Activated T-helper 17 cell treated with anti-CD3 and anti-CD28 coated beads, Interleukin-2, amount 50 U/mL, for 72 hours (primary cell): ENCODE measurements around the gene ZNF213. TPM values are rescaled to one million over a fixed set of nuclear protein-coding genes. Genes with fewer than 3 reads are reported as not detected.
"Not testable (repeated sequence)": the region's sequence is repeated elsewhere in the genome, so short reads cannot be mapped to it uniquely, and the experiment has no call there.

Source experiments
- ATAC-seq: fragments of 150-1000 bp; cut with Tn5 transposase; replicated peaks from 2 replicates; pipeline ENCODE4 v1.10.0; 2021; ENCODE audit warnings: mild to moderate bottlenecking, moderate library complexity
- H3K27ac Mint-ChIP-seq: one replicate; pipeline ENCODE4 v1.8.0; 2022; ENCODE audit warnings: mixed read lengths
- H3K27me3 Mint-ChIP-seq: one replicate; pipeline ENCODE4 v1.8.0; 2022; ENCODE audit warnings: mixed read lengths
- H3K36me3 Mint-ChIP-seq: one replicate; pipeline ENCODE4 v1.8.0; 2022; ENCODE audit warnings: low read depth, mild to moderate bottlenecking, mixed read lengths
- H3K4me1 Mint-ChIP-seq: one replicate; pipeline ENCODE4 v1.8.0; 2022; ENCODE audit warnings: mixed read lengths
- H3K4me3 Mint-ChIP-seq: one replicate; pipeline ENCODE4 v1.8.0; 2022; ENCODE audit warnings: mild to moderate bottlenecking, mixed read lengths
- H3K9me3 Mint-ChIP-seq: one replicate; pipeline ENCODE4 v1.8.0; 2022; ENCODE audit warnings: mixed read lengths
- total RNA-seq, 2 donors: library from RNA; stranded (reverse); gene quantifications; one replicate each; pipeline ENCODE4 v1.2.3, GENCODE V29; 2022

Gene ZNF213
- total RNA-seq, 2 donors from 2014 or later, result 6.4 to 8.6 TPM

DNA sequence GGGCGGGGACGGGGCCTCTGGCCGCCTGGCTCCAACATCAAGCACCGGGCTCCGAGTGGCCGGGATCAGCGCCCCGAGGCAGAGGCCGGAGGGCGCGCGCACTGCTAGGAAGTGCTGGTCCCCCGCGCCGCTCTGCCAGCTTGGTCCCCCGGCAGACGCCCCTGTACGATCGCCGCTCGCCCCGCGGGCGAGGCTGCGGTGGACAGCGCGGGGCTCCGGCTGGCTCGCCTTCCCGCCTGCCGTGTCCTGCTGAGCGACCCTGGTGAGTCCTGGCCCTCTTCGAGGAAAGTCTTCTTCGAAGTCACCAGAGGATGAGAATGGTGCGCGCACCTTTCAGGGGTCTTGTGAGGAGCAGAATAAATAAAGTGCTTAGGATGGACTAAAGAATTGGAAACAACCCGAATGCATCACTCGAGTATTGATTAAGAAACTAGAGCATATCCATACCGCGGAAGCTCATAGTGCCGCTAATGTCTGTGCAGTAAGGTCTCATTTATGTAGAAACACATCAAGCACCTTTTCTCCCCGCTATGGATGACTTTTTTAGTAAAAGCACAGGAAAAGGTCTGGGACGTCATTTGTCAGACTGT is 392 bp downstream of the ZNF213 start:
- peak overlapping the region; percentile 86 for H3K4me3 Mint-ChIP-seq
- ATAC-seq, result peak; percentile 59
- peaks cover 41% of the 10 kb centered on the region for H3K36me3 Mint-ChIP-seq
- H3K27ac Mint-ChIP-seq, result peak overlapping the region; percentile 89
- H3K4me1 Mint-ChIP-seq, result no peaks in the 10 kb centered on the region
- no peaks in the 10 kb centered on the region for H3K9me3 Mint-ChIP-seq
- H3K27me3 Mint-ChIP-seq, result no peaks in the 10 kb centered on the region

DNA sequence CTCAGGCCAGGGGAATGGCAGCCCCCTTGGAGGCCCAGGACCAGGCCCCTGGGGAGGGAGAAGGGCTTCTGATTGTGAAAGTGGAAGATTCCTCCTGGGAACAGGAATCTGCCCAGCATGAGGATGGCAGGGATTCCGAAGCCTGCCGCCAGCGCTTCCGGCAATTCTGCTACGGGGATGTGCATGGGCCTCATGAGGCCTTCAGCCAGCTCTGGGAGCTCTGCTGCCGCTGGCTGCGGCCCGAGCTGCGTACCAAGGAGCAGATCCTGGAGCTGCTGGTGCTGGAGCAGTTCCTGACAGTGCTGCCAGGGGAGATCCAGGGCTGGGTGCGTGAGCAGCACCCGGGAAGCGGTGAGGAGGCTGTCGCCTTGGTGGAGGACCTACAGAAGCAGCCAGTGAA is 2.4 kb downstream of the ZNF213 start:
- Mint-ChIP-seq H3K4me1 (peaks cover under 1% of the 10 kb centered on the region), H3K27ac (no peak overlapping the region), H3K9me3 (no peaks in the 10 kb centered on the region), H3K27me3 (no peaks in the 10 kb centered on the region), H3K4me3 (no peak overlapping the region), H3K36me3 (peaks cover 39% of the 10 kb centered on the region)
- ATAC-seq, result no peak

DNA sequence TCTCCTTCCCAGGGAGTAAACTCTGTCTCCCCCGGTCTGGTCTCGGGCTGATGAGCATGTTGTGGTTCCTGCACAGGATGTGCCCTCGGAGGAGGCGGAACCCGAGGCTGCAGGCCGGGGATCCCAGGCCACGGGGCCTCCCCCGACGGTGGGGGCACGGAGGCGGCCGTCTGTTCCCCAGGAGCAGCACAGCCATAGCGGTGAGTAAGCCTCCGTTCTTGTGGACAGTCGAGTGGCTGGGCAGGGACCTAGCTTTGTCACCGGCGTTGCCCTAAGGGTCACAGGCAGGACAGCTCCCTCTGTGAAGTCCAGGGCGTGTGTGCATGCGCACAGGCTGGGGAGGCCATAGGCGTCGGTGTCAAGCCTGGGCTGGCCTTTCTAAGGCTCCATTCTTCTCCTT is 3.5 kb downstream of the ZNF213 start:
- no peak for ATAC-seq
- Mint-ChIP-seq H3K9me3 (no peaks in the 10 kb centered on the region), H3K4me3 (no peak overlapping the region), H3K4me1 (peaks cover 4% of the 10 kb centered on the region), H3K36me3 (peaks cover 36% of the 10 kb centered on the region), H3K27me3 (no peaks in the 10 kb centered on the region), H3K27ac (no peak overlapping the region)

DNA sequence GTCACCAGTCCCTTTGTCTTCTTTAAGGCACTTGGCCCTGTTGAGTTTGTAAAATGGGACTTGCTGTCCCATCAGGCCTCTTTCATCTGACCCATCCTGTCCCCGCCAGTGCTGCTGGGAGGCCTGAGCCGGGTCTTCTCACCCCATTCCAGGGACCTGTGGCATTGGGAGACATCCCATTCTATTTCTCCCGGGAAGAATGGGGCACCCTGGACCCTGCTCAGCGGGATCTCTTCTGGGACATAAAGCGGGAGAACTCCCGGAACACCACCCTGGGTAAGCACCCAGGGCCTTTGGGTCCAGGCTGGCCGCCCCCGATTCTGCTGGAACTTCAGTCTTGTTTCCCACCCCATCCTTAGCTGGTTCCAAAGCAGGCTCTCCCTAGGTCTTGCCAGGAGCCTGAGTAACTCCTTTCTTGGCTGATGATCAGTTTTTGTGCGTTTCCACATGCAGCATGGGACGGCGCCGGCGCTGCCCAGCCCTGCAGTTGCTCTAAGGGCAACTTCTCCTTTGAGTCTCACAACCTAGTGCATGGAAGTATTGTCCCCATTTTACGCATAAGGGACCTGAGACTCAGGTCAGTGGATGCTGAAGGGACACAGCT is 4.1 kb downstream of the ZNF213 start:
- ATAC-seq, result no peak
- Mint-ChIP-seq H3K4me1 (peaks cover 4% of the 10 kb centered on the region), H3K4me3 (no peak overlapping the region), H3K27me3 (no peaks in the 10 kb centered on the region), H3K9me3 (no peaks in the 10 kb centered on the region), H3K27ac (no peak overlapping the region), H3K36me3 (peaks cover 32% of the 10 kb centered on the region)

DNA sequence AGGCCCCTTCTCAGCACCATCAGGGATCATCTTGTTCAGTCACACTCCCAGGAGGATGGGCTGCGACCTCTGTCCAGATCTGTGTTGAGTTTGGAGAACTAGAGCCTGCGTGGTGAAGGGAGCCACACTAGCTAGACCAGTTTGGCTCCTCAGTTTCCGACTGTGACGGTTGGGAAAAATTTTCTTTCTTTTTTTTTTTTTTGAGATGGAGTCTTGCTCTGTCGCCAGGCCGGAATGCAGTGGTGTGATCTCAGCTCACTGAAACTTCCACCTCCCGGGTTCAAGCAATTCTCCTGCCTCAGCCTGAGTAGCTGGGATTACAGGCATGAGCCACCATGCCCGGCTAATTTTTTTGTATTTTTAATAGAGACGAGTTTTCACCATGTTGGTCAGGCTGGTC is 4.7 kb downstream of the ZNF213 start:
- not testable (repeated sequence) for H3K9me3 Mint-ChIP-seq, H3K4me1 Mint-ChIP-seq, ATAC-seq, H3K27ac Mint-ChIP-seq, H3K4me3 Mint-ChIP-seq, H3K27me3 Mint-ChIP-seq
- peaks cover 28% of the 10 kb centered on the region for H3K36me3 Mint-ChIP-seq

DNA sequence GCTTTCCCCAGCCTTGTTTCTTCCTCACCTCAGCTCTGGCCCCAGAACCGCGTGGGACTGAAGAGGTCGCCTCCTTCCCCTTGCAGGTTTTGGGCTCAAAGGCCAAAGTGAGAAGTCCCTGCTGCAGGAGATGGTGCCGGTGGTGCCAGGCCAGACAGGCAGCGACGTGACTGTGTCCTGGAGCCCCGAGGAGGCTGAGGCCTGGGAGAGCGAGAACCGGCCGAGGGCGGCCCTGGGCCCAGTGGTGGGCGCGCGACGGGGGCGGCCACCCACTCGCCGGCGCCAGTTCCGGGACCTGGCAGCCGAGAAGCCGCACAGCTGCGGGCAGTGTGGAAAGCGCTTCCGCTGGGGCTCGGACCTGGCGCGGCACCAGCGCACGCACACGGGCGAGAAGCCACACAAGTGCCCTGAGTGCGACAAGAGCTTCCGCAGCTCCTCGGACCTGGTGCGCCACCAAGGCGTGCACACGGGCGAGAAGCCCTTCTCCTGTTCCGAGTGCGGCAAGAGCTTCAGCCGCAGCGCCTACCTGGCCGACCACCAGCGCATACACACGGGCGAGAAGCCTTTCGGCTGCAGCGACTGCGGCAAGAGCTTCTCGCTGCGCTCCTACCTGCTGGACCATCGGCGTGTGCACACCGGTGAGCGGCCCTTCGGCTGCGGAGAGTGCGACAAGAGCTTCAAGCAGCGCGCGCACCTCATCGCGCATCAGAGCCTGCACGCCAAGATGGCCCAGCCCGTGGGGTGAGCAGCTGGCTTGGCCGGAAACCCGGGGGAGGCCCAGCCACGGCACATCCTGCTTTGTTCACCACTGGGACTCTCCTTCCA is 6.0 kb downstream of the ZNF213 start:
- no peak for ATAC-seq
- H3K27ac Mint-ChIP-seq, result no peak overlapping the region
- H3K4me3 Mint-ChIP-seq, result no peak overlapping the region
- no peaks in the 10 kb centered on the region for H3K9me3 Mint-ChIP-seq
- no peaks in the 10 kb centered on the region for H3K27me3 Mint-ChIP-seq
- peaks cover 26% of the 10 kb centered on the region for H3K36me3 Mint-ChIP-seq
- H3K4me1 Mint-ChIP-seq, result peaks cover 4% of the 10 kb centered on the region

- H3K36me3 Mint-ChIP-seq, result peaks cover 26% of the 10 kb centered on the region
- peaks cover 4% of the 10 kb centered on the region for H3K4me1 Mint-ChIP-seq
- H3K9me3 Mint-ChIP-seq, result no peaks in the 10 kb centered on the region
- H3K27ac Mint-ChIP-seq, result no peak overlapping the region
- ATAC-seq, result no peak
- H3K4me3 Mint-ChIP-seq, result no peak overlapping the region
- no peaks in the 10 kb centered on the region for H3K27me3 Mint-ChIP-seq
Observed at GRCh38 chr16:3141781-3142311, 7.0 kb downstream of the ZNF213 start.

DNA sequence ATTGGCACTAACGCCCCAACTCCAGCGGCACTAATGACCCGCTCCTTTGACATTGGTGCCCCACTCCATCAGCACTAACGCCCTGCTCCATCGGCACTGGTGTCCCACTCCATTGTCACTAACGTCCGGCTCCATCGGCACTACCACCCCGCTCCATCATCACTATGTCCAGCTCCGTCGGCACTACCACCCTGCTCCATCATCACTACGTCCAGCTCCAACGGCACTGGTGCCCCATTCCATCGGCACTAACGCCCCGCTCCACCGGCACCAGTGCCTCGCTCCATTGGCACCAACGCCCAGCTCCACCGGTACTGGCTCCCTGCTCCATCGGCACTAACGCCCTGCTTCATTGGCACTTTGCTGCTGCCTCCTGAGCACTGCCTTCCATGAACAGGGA is 7.5 kb downstream of the ZNF213 start:
- H3K9me3 Mint-ChIP-seq, result no peaks in the 10 kb centered on the region
- H3K36me3 Mint-ChIP-seq, result peaks cover 26% of the 10 kb centered on the region
- ATAC-seq, result no peak
- H3K4me3 Mint-ChIP-seq, result no peak overlapping the region
- no peak overlapping the region for H3K27ac Mint-ChIP-seq
- no peaks in the 10 kb centered on the region for H3K27me3 Mint-ChIP-seq
- peaks cover 4% of the 10 kb centered on the region for H3K4me1 Mint-ChIP-seq

DNA sequence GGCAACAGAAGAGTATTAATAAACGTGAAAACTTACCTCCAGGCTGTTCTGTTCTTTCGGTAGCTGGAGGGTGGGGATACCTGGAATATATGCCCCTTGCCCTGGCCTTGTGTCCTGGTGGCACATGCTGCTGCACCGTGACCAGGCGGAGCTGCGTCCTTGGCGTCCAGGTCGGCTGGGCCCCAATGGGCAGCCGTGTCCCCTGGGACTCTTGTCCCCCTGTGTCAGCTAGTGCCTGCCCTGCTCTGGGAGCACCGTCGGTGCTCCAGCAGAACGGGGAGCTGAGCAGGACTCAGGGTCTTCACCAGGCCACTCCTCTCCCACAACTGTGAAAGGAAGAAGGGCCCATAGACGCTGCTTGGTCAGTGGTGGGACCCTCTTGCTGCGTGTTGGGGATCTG is 7.9 kb downstream of the ZNF213 start:
- H3K27me3 Mint-ChIP-seq, result no peaks in the 10 kb centered on the region
- peaks cover 26% of the 10 kb centered on the region for H3K36me3 Mint-ChIP-seq
- H3K4me3 Mint-ChIP-seq, result no peak overlapping the region
- no peak for ATAC-seq
- H3K27ac Mint-ChIP-seq, result no peak overlapping the region
- H3K9me3 Mint-ChIP-seq, result no peaks in the 10 kb centered on the region
- H3K4me1 Mint-ChIP-seq, result peaks cover 4% of the 10 kb centered on the region

GRCh38 chr16:3143189-3143588 is 8.4 kb downstream of the ZNF213 start:
- Mint-ChIP-seq H3K27ac (no peak overlapping the region), H3K27me3 (no peaks in the 10 kb centered on the region), H3K4me3 (no peak overlapping the region), H3K9me3 (no peaks in the 10 kb centered on the region), H3K4me1 (peaks cover 4% of the 10 kb centered on the region), H3K36me3 (peaks cover 26% of the 10 kb centered on the region)
- no peak for ATAC-seq

- peaks cover 26% of the 10 kb centered on the region for H3K36me3 Mint-ChIP-seq
- H3K27me3 Mint-ChIP-seq, result no peaks in the 10 kb centered on the region
- H3K4me3 Mint-ChIP-seq, result no peak overlapping the region
- H3K27ac Mint-ChIP-seq, result no peak overlapping the region
- peaks cover 4% of the 10 kb centered on the region for H3K4me1 Mint-ChIP-seq
- no peaks in the 10 kb centered on the region for H3K9me3 Mint-ChIP-seq
- ATAC-seq, result no peak
Observed at GRCh38 chr16:3143598-3144320, 8.9 kb downstream of the ZNF213 start.

GRCh38 chr16:3144321-3144983 is 9.6 kb downstream of the ZNF213 start:
- H3K27ac Mint-ChIP-seq, result no peak overlapping the region
- ATAC-seq, result no peak

GRCh38 chr16:3145151-3145550 is 10.3 kb downstream of the ZNF213 start:
- Mint-ChIP-seq H3K4me3 (no peak overlapping the region), H3K27me3 (no peaks in the 10 kb centered on the region)

More at GRCh38 chr16:3144321-3144983, 9.6 kb downstream of the ZNF213 start:
- Mint-ChIP-seq H3K27me3 (no peaks in the 10 kb centered on the region), H3K36me3 (peaks cover 20% of the 10 kb centered on the region), H3K4me1 (peaks cover 4% of the 10 kb centered on the region), H3K4me3 (no peak overlapping the region), H3K9me3 (no peaks in the 10 kb centered on the region)

GRCh38 chr16:3145660-3146059 is 10.8 kb downstream of the ZNF213 start:
- Mint-ChIP-seq H3K4me1 (peaks cover 7% of the 10 kb centered on the region), H3K36me3 (peaks cover 20% of the 10 kb centered on the region), H3K9me3 (no peaks in the 10 kb centered on the region), H3K4me3 (no peak overlapping the region), H3K27me3 (no peaks in the 10 kb centered on the region), H3K27ac (no peak overlapping the region)
- no peak for ATAC-seq

More at GRCh38 chr16:3145151-3145550, 10.3 kb downstream of the ZNF213 start:
- peaks cover 17% of the 10 kb centered on the region for H3K36me3 Mint-ChIP-seq
- peaks cover 4% of the 10 kb centered on the region for H3K4me1 Mint-ChIP-seq
- H3K27ac Mint-ChIP-seq, result no peak overlapping the region
- no peaks in the 10 kb centered on the region for H3K9me3 Mint-ChIP-seq
- ATAC-seq, result no peak
